ENCODE measurements around the gene MS4A2.
"Not testable (repeated sequence)": the region's sequence is repeated elsewhere in the genome, so short reads cannot be mapped to it uniquely, and the experiment has no call there.

MS4A2 gene

DNA sequence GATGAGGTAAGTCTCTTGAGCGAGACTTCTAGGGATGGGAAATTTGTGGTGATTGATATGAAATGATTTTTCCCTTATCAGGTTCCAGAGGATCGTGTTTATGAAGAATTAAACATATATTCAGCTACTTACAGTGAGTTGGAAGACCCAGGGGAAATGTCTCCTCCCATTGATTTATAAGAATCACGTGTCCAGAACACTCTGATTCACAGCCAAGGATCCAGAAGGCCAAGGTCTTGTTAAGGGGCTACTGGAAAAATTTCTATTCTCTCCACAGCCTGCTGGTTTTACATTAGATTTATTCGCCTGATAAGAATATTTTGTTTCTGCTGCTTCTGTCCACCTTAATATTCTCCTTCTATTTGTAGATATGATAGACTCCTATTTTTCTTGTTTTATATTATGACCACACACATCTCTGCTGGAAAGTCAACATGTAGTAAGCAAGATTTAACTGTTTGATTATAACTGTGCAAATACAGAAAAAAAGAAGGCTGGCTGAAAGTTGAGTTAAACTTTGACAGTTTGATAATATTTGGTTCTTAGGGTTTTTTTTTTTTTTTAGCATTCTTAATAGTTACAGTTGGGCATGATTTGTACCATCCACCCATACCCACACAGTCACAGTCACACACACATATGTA, 7.1 kb downstream of the MS4A2 start:
- no peak for DNase-seq
- no peaks in the 10 kb centered on the region for H3K27me3 ChIP-seq (ENCODE audit: insufficient read depth, low read depth, severe bottlenecking)
- TF ChIP-seq, protein P1, sequence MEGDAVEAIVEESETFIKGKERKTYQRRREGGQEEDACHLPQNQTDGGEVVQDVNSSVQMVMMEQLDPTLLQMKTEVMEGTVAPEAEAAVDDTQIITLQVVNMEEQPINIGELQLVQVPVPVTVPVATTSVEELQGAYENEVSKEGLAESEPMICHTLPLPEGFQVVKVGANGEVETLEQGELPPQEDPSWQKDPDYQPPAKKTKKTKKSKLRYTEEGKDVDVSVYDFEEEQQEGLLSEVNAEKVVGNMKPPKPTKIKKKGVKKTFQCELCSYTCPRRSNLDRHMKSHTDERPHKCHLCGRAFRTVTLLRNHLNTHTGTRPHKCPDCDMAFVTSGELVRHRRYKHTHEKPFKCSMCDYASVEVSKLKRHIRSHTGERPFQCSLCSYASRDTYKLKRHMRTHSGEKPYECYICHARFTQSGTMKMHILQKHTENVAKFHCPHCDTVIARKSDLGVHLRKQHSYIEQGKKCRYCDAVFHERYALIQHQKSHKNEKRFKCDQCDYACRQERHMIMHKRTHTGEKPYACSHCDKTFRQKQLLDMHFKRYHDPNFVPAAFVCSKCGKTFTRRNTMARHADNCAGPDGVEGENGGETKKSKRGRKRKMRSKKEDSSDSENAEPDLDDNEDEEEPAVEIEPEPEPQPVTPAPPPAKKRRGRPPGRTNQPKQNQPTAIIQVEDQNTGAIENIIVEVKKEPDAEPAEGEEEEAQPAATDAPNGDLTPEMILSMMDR (IDR thresholded peaks at IDR 0.05; ENCODE audit: low read depth, low read length), result no peak
- no peak overlapping the region for H3K4me3 ChIP-seq (ENCODE audit: low read depth, low read length)
- no peak overlapping the region for H3K27ac ChIP-seq
- H3K36me3 ChIP-seq, result no peaks in the 10 kb centered on the region
- H3K9me3 ChIP-seq (ENCODE audit: severe bottlenecking), result no peaks in the 10 kb centered on the region

DNA sequence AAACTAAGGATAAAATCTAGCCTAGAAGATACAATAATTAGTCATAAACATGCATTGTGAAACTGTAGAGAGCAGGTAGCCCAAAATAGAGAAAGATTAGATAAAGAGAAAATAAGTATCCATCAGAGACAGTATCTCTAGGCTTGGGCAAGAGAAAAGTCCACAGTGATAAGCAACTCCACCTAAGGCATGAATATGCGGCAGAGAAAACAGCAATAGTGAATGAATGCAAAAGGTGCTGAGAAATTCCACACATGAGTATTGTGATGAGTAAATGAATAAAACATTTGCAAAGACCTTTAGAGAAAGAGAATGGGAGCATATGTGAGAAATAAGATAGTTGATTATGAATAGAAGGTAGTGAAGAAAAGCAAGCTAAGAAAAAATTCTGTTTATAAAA, 8.7 kb downstream of the MS4A2 start:
- TF ChIP-seq, protein P1 (IDR thresholded peaks at IDR 0.05; ENCODE audit: low read depth, low read length), result no peak

DNA sequence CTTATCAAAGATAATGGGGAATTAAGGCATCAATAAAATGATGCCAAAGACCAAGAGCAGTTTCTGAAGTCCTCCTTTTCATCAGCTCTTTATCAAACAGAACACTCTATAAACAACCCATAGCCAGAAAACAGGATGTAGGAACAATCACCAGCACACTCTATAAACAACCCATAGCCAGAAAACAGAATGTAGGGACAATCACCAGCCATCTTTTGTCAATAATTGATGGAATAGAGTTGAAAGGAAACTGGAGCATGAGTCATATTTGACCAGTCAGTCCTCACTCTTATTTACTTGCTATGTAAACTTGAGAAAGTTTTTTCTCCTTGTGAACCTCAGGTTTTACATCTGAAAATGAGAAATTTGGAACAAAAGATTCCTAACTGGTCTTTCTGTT, 10.0 kb downstream of the MS4A2 start:
- DNase-seq, result no peak
- H3K27ac ChIP-seq, result no peak overlapping the region

More for the DNA sequence above, 8.7 kb downstream of the MS4A2 start:
- H3K27ac ChIP-seq, result no peak overlapping the region
- no peak overlapping the region for H3K4me3 ChIP-seq (ENCODE audit: low read depth, low read length)
- no peaks in the 10 kb centered on the region for H3K27me3 ChIP-seq (ENCODE audit: insufficient read depth, low read depth, severe bottlenecking)
- no peak for DNase-seq
- no peaks in the 10 kb centered on the region for H3K36me3 ChIP-seq
- H3K9me3 ChIP-seq (ENCODE audit: severe bottlenecking), result no peaks in the 10 kb centered on the region

DNA sequence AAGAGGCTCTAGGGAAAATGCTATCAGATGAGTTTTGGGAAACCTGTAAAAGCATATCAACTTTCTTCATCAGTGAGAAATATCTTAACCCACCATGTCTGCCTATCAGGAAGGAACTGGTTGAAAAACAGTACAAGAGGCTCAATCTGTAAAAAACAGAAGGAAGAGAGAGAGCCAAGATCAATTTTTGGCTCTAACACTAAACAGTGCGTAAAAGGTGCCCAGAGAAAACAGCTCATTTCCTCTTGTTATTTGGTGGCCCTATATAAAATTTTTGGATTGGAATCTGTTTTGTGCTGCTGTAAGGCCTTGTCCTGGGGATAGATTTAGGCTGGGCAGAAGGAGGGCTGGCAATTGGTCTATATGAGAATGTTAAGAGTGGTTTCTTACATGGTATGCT, 12.1 kb downstream of the MS4A2 start:
- H3K9me3 ChIP-seq (ENCODE audit: severe bottlenecking), result no peaks in the 10 kb centered on the region

More for the DNA sequence above, 10.0 kb downstream of the MS4A2 start:
- H3K9me3 ChIP-seq (ENCODE audit: severe bottlenecking), result no peaks in the 10 kb centered on the region
- no peak overlapping the region for H3K4me3 ChIP-seq (ENCODE audit: low read depth, low read length)
- no peaks in the 10 kb centered on the region for H3K36me3 ChIP-seq
- TF ChIP-seq, protein P1 (IDR thresholded peaks at IDR 0.05; ENCODE audit: low read depth, low read length), result no peak
- no peaks in the 10 kb centered on the region for H3K27me3 ChIP-seq (ENCODE audit: insufficient read depth, low read depth, severe bottlenecking)

DNA sequence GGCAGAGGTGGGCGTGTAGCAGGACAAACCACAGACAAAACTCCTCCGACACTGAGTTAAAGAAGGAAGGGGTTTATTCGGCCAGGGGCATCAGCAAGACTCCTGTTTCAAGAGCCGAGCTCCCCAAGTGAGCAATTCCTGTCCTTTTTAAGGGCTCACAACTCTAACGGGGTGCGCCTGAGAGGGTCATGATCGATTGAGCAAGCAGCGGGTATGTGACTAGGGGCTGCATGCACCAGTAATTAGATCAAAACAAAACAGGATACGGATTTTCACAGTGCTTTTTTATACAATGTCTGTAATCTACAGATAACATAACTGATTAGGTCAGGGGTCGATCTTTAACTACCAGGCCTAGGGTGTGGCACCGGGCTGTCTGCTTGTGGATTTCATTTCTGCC, 12.9 kb downstream of the MS4A2 start:
- H3K27me3 ChIP-seq (ENCODE audit: insufficient read depth, low read depth, severe bottlenecking); H3K27ac ChIP-seq; H3K36me3 ChIP-seq; H3K9me3 ChIP-seq (ENCODE audit: severe bottlenecking); H3K4me3 ChIP-seq (ENCODE audit: low read depth, low read length); DNase-seq: not testable (repeated sequence)

More for the DNA sequence above, 12.1 kb downstream of the MS4A2 start:
- DNase-seq, result no peak
- no peak overlapping the region for H3K4me3 ChIP-seq (ENCODE audit: low read depth, low read length)
- no peak overlapping the region for H3K27ac ChIP-seq
- H3K27me3 ChIP-seq (ENCODE audit: insufficient read depth, low read depth, severe bottlenecking), result no peaks in the 10 kb centered on the region
- TF ChIP-seq, protein P1 (IDR thresholded peaks at IDR 0.05; ENCODE audit: low read depth, low read length), result no peak
- no peaks in the 10 kb centered on the region for H3K36me3 ChIP-seq

DNA sequence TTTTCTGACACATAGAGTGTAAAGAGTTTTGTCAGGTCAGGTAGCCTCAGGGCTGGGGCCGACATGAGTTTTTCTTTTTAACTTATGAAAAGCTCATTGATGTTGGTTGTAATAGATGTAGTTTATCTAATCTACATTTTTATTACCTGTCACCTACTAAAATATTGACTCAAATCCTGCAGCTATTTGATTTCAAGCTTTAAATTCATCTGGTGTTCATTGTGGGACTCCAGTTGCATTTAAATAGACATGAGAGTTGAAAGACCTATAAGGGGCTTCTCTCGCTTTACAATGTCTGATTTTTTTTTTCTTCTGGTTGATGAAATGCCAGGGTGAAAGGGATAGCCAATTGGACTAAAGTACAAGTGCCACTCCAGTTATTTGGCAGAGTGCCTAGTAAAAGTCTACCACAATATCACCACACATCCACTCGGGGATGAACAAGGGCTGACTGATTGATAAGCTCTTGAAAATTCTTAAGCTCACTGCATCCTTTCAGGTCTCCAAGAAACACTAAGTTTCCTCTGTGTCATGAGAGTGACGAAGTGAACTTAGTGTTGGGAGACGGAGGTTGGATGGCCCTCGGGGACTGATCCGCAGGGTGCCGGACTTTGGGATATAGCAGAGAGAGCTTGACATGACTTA, 16.1 kb downstream of the MS4A2 start:
- H3K27ac ChIP-seq; H3K4me3 ChIP-seq (ENCODE audit: low read depth, low read length): not testable (repeated sequence)

DNA sequence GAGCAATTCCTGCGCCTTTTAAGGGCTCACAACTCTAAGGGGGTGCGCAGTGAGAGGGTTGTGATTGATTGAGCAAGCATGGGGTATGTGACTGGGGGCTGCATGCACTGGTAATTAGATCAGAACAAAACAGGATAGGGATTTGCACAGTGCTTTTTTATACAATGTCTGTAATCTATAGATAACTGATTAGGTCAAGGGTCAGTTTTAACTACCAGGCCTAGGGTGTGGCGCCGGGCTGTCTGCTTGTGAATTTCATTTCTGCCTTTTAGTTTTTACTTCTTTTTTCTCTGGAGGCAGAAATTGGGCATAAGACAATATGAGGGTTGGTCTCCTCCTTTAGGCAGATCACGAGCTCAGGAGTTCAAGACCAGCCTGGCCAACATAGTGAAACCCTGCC, 20.2 kb downstream of the MS4A2 start:
- not testable (repeated sequence) for H3K36me3 ChIP-seq; DNase-seq; H3K27ac ChIP-seq; H3K4me3 ChIP-seq (ENCODE audit: low read depth, low read length); H3K9me3 ChIP-seq (ENCODE audit: severe bottlenecking); H3K27me3 ChIP-seq (ENCODE audit: insufficient read depth, low read depth, severe bottlenecking)

More for the DNA sequence above, 16.1 kb downstream of the MS4A2 start:
- not testable (repeated sequence) for H3K27me3 ChIP-seq (ENCODE audit: insufficient read depth, low read depth, severe bottlenecking); DNase-seq; H3K36me3 ChIP-seq; H3K9me3 ChIP-seq (ENCODE audit: severe bottlenecking)
